GM23338 (cell line): ENCODE results near the gene KCNMB1. TPM values are rescaled to one million over a fixed set of nuclear protein-coding genes. Genes with fewer than 3 reads are reported as not detected.

Experiments used
- ATAC-seq: fragments of 200-7000 bp; cut with Tn5 transposase; 3 replicates; pipeline ENCODE4 v1.9.1; 2020
- DNase-seq: peaks from one replicate; pipeline ENCODE4 v3.0.0-alpha.2; 2015; ENCODE audit warnings: low spot score
- H2AFZ ChIP-seq: fragments of 200-600 bp; sonication (generic); 2 replicates; pipeline ENCODE4 v1.8.0; 2016; ENCODE audit warnings: antibody characterized with exemption, mild to moderate bottlenecking, moderate library complexity
- H3F3A ChIP-seq: fragments of 200-600 bp; sonication (generic); replicated peaks from 2 replicates; pipeline ENCODE4 v1.8.0; 2017; ENCODE audit warnings: antibody characterized with exemption, mixed run types, low read depth
- H3K27ac ChIP-seq: fragments of 200-600 bp; sonication (generic); 2 replicates; pipeline ENCODE4 v1.6.1; 2016; ENCODE audit warnings: low read depth
- H3K27me3 ChIP-seq: fragments of 200-600 bp; sonication (generic); 2 replicates; pipeline ENCODE4 v1.8.0; 2016; ENCODE audit warnings: mild to moderate bottlenecking, mixed run types, moderate library complexity; ENCODE audit not compliant: insufficient read depth
- H3K36me3 ChIP-seq: fragments of 200-600 bp; sonication (generic); 2 replicates; pipeline ENCODE4 v1.8.0; 2016; ENCODE audit warnings: mild to moderate bottlenecking; ENCODE audit not compliant: insufficient read depth
- H3K4me1 ChIP-seq: fragments of 200-600 bp; sonication (generic); 2 replicates; pipeline ENCODE4 v1.8.0; 2016; ENCODE audit warnings: mild to moderate bottlenecking, moderate library complexity; ENCODE audit not compliant: insufficient read depth
- H3K4me2 ChIP-seq: fragments of 200-600 bp; sonication (generic); 2 replicates; pipeline ENCODE4 v1.7.1; 2017; ENCODE audit warnings: mixed run types
- H3K4me3 ChIP-seq: fragments of 200-600 bp; sonication (generic); 2 replicates; pipeline ENCODE4 v1.6.1; 2016; ENCODE audit warnings: mixed run types
- H3K79me2 ChIP-seq: fragments of 200-600 bp; sonication (generic); replicated peaks from 2 replicates; pipeline ENCODE4 v1.8.0; 2017; ENCODE audit warnings: mild to moderate bottlenecking; ENCODE audit not compliant: insufficient read depth
- H3K9me2 ChIP-seq: fragments of 200-600 bp; sonication (generic); 2 replicates; pipeline ENCODE4 v1.8.0; 2017; ENCODE audit not compliant: insufficient read depth
- H4K20me1 ChIP-seq: fragments of 200-600 bp; sonication (generic); replicated peaks from 2 replicates; pipeline ENCODE4 v1.8.0; 2017; ENCODE audit warnings: mild to moderate bottlenecking; ENCODE audit not compliant: insufficient read depth
- H3K27ac Mint-ChIP-seq: 2 replicates; pipeline ENCODE4 v1.8.0; 2020; ENCODE audit warnings: inconsistent platforms, mild to moderate bottlenecking, moderate library complexity, mixed read lengths
- H3K27me3 Mint-ChIP-seq: 3 replicates; pipeline ENCODE4 v1.8.0; 2022; ENCODE audit warnings: low read depth, mild to moderate bottlenecking, moderate library complexity, mixed read lengths, inconsistent platforms; ENCODE audit not compliant: insufficient read depth, poor library complexity
- H3K36me3 Mint-ChIP-seq: 3 replicates; pipeline ENCODE4 v1.8.0; 2021; ENCODE audit warnings: low read depth, mild to moderate bottlenecking, inconsistent platforms, moderate library complexity, mixed read lengths
- H3K4me1 Mint-ChIP-seq: 3 replicates; pipeline ENCODE4 v1.8.0; 2020; ENCODE audit warnings: mild to moderate bottlenecking, inconsistent platforms, mixed read lengths
- H3K4me3 Mint-ChIP-seq: 3 replicates; pipeline ENCODE4 v1.8.0; 2021; ENCODE audit warnings: moderate library complexity, mild to moderate bottlenecking, inconsistent platforms, mixed read lengths
- H3K9me3 Mint-ChIP-seq: 3 replicates; pipeline ENCODE4 v1.8.0; 2020; ENCODE audit warnings: moderate library complexity, mild to moderate bottlenecking, inconsistent platforms, mixed read lengths
- CREB1 ChIP-seq: fragments of 250-450 bp; sonication (Bioruptor Pico); IDR thresholded peaks from 2 replicates; pipeline ENCODE4 v1.5.0; 2020; ENCODE audit warnings: low read depth, mild to moderate bottlenecking, moderate library complexity
- CTCF ChIP-seq, 2 experiments: fragments of 200-600 bp in 1 of 2; sonication (generic) in 1 of 2; conservative IDR thresholded peaks; 2 replicates each; pipeline versions ENCODE4 v1.5.1 to v1.6.1; 2016 to 2017; ENCODE audit warnings: antibody characterized with exemption in 2 of 2, low read depth in 2 of 2, mild to moderate bottlenecking in 2 of 2, moderate library complexity in 1 of 2
- EZH2phosphoT487 ChIP-seq: fragments of 200-600 bp; sonication (generic); IDR thresholded peaks from one replicate; pipeline ENCODE4 v1.8.1; 2018; ENCODE audit warnings: antibody characterized with exemption; ENCODE audit not compliant: unreplicated experiment
- JUNB ChIP-seq: IDR thresholded peaks from one replicate; pipeline ENCODE4 v1.6.1; 2016; ENCODE audit warnings: antibody characterized with exemption; ENCODE audit not compliant: unreplicated experiment
- STAT1 ChIP-seq: IDR thresholded peaks from one replicate; pipeline ENCODE4 v1.6.1; 2016; ENCODE audit warnings: antibody characterized with exemption; ENCODE audit not compliant: unreplicated experiment
- ZNF114 ChIP-seq: fragments of 250-450 bp; sonication (Bioruptor Pico); IDR thresholded peaks from 2 replicates; pipeline ENCODE4 v1.5.0; 2020; ENCODE audit warnings: mild to moderate bottlenecking, moderate library complexity
- ZNF331 ChIP-seq: fragments of 250-450 bp; sonication (Bioruptor Pico); IDR thresholded peaks from 2 replicates; pipeline ENCODE4 v1.5.0; 2020; ENCODE audit warnings: low read depth, mild to moderate bottlenecking, moderate library complexity
- ZNF462 ChIP-seq: fragments of 250-450 bp; sonication (Bioruptor Pico); IDR thresholded peaks from 2 replicates; pipeline ENCODE4 v1.5.0; 2020; ENCODE audit warnings: mild to moderate bottlenecking, moderate library complexity
- polyA plus RNA-seq: library from polyadenylated mRNA; unstranded; fragments of >200 nt; fragmentation: Nextera tagmentation; extraction: Ambion mirVana; gene quantifications from 2 replicates; pipeline ENCODE4 v1.2.1, GENCODE V29; 2016
- total RNA-seq: library from RNA; depleted of rRNA; stranded (reverse); fragments of >200 nt; shearing (Covaris generic); gene quantifications from 2 replicates; pipeline ENCODE4 v1.2.3, GENCODE V29; 2014
- TF ChIP-seq, protein P1 (sequence below): IDR thresholded peaks from 2 replicates; pipeline ENCODE4 v1.6.1; 2016; ENCODE audit warnings: antibody characterized with exemption

Gene KCNMB1
- total and polyA plus RNA-seq, 2 experiments from 2014 or later = 0.17 to 0.19 TPM

GRCh38 chr5:170341545-170341944, 47.6 kb downstream of the KCNMB1 start:
- Histone ChIP-seq H3K9me2 (0 out of 2 replicates have a peak, but pooled peaks cover 3% of the 10 kb centered on the region), H2AFZ (no peak overlapping the region), H4K20me1 (no peaks in the 10 kb centered on the region), H3F3A (no peaks in the 10 kb centered on the region), H3K4me2 (no peak overlapping the region), H3K27ac (no peak overlapping the region), H3K4me3 (no peak overlapping the region), H3K27me3 (no peaks in the 10 kb centered on the region), H3K4me1 (peaks cover 15% of the 10 kb centered on the region; the same call in 1 of the 2 replicates), H3K36me3 (no peaks in the 10 kb centered on the region; the same call in 1 of the 2 replicates), H3K79me2 (no peaks in the 10 kb centered on the region)
- peaks cover 9% of the 10 kb centered on the region; the same call in 2 of the 3 replicates for H3K36me3 Mint-ChIP-seq
- no peak for DNase-seq
- peaks cover 4% of the 10 kb centered on the region for H3K27me3 Mint-ChIP-seq
- H3K4me1 Mint-ChIP-seq = peaks cover 28% of the 10 kb centered on the region
- ATAC-seq = no peak
- H3K27ac Mint-ChIP-seq = no peak overlapping the region
- H3K9me3 Mint-ChIP-seq = peaks cover 28% of the 10 kb centered on the region
- H3K4me3 Mint-ChIP-seq = no peak overlapping the region
- no peak for TF ChIP-seq ZNF331 (CRISPR knock-in tag)

GRCh38 chr5:170339780-170340167, 49.4 kb downstream of the KCNMB1 start:
- H3K4me3 Mint-ChIP-seq = no peak overlapping the region
- Histone ChIP-seq H4K20me1 (no peaks in the 10 kb centered on the region), H3F3A (no peaks in the 10 kb centered on the region), H3K9me2 (no peaks in the 10 kb centered on the region), H3K79me2 (no peaks in the 10 kb centered on the region), H3K4me3 (no peak overlapping the region), H3K27me3 (no peaks in the 10 kb centered on the region), H3K27ac (no peak overlapping the region), H2AFZ (peak overlapping the region; percentile 63; the same call in 1 of the 2 replicates), H3K4me1 (peaks cover 21% of the 10 kb centered on the region), H3K4me2 (0 out of 2 replicates have a peak overlapping the region, but pooled peaks have one; percentile 14), H3K36me3 (no peaks in the 10 kb centered on the region; the same call in 1 of the 2 replicates)
- no peak for ATAC-seq
- peaks cover 30% of the 10 kb centered on the region for H3K9me3 Mint-ChIP-seq
- peaks cover 16% of the 10 kb centered on the region; the same call in 2 of the 3 replicates for H3K36me3 Mint-ChIP-seq
- H3K4me1 Mint-ChIP-seq = peaks cover 30% of the 10 kb centered on the region
- no peak for DNase-seq
- no peak overlapping the region for H3K27ac Mint-ChIP-seq
- H3K27me3 Mint-ChIP-seq = peaks cover 4% of the 10 kb centered on the region
- TF ChIP-seq ZNF462 (CRISPR knock-in tag) = no peak
- no peak for TF ChIP-seq STAT1
- no peak for TF ChIP-seq EZH2phosphoT487
- TF ChIP-seq CTCF (conservative IDR thresholded peaks at IDR 0.05; ENCODE audit: low read depth in 2 of 2) = no peak
- TF ChIP-seq ZNF331 (CRISPR knock-in tag) = no peak
- TF ChIP-seq, protein P1, sequence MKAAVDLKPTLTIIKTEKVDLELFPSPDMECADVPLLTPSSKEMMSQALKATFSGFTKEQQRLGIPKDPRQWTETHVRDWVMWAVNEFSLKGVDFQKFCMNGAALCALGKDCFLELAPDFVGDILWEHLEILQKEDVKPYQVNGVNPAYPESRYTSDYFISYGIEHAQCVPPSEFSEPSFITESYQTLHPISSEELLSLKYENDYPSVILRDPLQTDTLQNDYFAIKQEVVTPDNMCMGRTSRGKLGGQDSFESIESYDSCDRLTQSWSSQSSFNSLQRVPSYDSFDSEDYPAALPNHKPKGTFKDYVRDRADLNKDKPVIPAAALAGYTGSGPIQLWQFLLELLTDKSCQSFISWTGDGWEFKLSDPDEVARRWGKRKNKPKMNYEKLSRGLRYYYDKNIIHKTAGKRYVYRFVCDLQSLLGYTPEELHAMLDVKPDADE = no peak
- TF ChIP-seq CREB1 (CRISPR knock-in tag) = no peak
- no peak for TF ChIP-seq ZNF114
- TF ChIP-seq JUNB = no peak
